H1 (cell line): Measurements from ENCODE around the gene CFD. TPM values are rescaled to one million over a fixed set of nuclear protein-coding genes. Genes with fewer than 3 reads are reported as not detected.

ENCODE experiments used
- CTCF ChIP-seq, 3 experiments: IDR thresholded peaks; 1 replicate in 2 of 3; 2 replicates in 1 of 3; pipeline versions ENCODE4 v1.5.1 to v1.6.1; 2011; ENCODE audit warnings: low read length in 3 of 3, mild to moderate bottlenecking in 3 of 3, inconsistent platforms in 2 of 3, low read depth in 1 of 3, moderate library complexity in 1 of 3; ENCODE audit not compliant: insufficient read depth in 1 of 3; ENCODE audit errors: control extremely low read depth in 1 of 3
- RAD21 ChIP-seq, 2 experiments: IDR thresholded peaks in 1 of 2; conservative IDR thresholded peaks in 1 of 2; 2 replicates each; pipeline ENCODE4 v1.6.1; 2011; ENCODE audit warnings: low read depth in 2 of 2, low read length in 2 of 2, improper control_type of control experiment in 1 of 2, inconsistent platforms in 1 of 2, mild to moderate bottlenecking in 1 of 2, moderate library complexity in 1 of 2
- polyA plus RNA-seq, 7 experiments: library from polyadenylated mRNA; depleted of rRNA in 3 of 7; stranded (reverse) in 5 of 7; unstranded in 2 of 7; fragments of >200 nt in 5 of 7; fragments of 200-250 nt in 2 of 7; gene quantifications; 1 replicate in 5 of 7; 2 replicates in 1 of 7; 4 replicates in 1 of 7; pipeline versions ENCODE4 v1.2.1 to v1.2.3, GENCODE V29; 2011 to 2013; ENCODE audit warnings: missing spikeins in 2 of 7, mixed read lengths in 2 of 7
- total RNA-seq: library from RNA; stranded (reverse); fragmentation: NEBNext Ultra II Directional; extraction: Animal tissue kit (Norgen Biotek cat#: 25700); gene quantifications from 2 replicates; pipeline ENCODE4 v1.2.1, GENCODE V29; 2021

Gene CFD
- total and polyA plus RNA-seq, 2 of the 8 experiments (the other 6 are each of a cell fraction or from before 2014, with no cell fraction given), result 1.7 to 2.8 TPM

- peak; percentile 27 to 51 (median 29) for TF ChIP-seq CTCF (IDR thresholded peaks at IDR 0.05; ENCODE audit: control extremely low read depth in 1 of 3, insufficient read depth in 1 of 3, low read depth in 1 of 3, low read length in 3 of 3)
- peak in 1 of 2 experiments; percentile 16; a peak in 1 of 4 replicates for TF ChIP-seq RAD21 (IDR thresholded peaks at IDR 0.05 in 1 of 2, conservative IDR thresholded peaks at IDR 0.05 in 1 of 2; ENCODE audit: low read depth in 2 of 2, low read length in 2 of 2)
Observed at GRCh38 chr19:875265-875879, 15.9 kb downstream of the CFD start (continued).
